BJ (cell line): ENCODE results near the gene KDM4C. TPM values are rescaled to one million over a fixed set of nuclear protein-coding genes. Genes with fewer than 3 reads are reported as not detected.

Source experiments
- CTCF ChIA-PET: fragments of 350-600 bp; formaldehyde crosslinking; extraction: SDS; loops from one replicate; lab custom pipeline; 2021; ENCODE audit warnings: antibody characterized with exemption, inconsistent platforms; lab: Yijun Ruan, JAX
- POLR2A ChIA-PET: fragments of 300-600 bp; sonication (Branson Sonifier 250); formaldehyde crosslinking; extraction: SDS; loops from one replicate; lab custom pipeline; 2021; ENCODE audit warnings: antibody characterized with exemption; lab: Charles Lee
- DNase-seq: peaks from one replicate; pipeline ENCODE4 v3.0.0-alpha.2; 2011; ENCODE audit warnings: low read depth
- H3K27me3 ChIP-seq: 2 replicates; pipeline ENCODE4 v1.6.0; 2011; ENCODE audit warnings: low read length; ENCODE audit not compliant: control insufficient read depth, insufficient read depth
- H3K36me3 ChIP-seq: 2 replicates; pipeline ENCODE4 v1.5.1; 2011; ENCODE audit warnings: low read length; ENCODE audit not compliant: control insufficient read depth, insufficient read depth
- H3K4me3 ChIP-seq: 2 replicates; pipeline ENCODE4 v1.5.1; 2011; ENCODE audit warnings: low read depth, mild to moderate bottlenecking, control low read depth, low read length
- polyA plus RNA-seq: library from polyadenylated mRNA; depleted of rRNA; stranded (reverse); fragments of >200 nt; gene quantifications from 2 replicates; pipeline ENCODE4 v1.2.3, GENCODE V29; 2011
- TF ChIP-seq, protein P1 (sequence below): IDR thresholded peaks from 2 replicates; pipeline ENCODE4 v1.5.1; 2011; ENCODE audit warnings: low read depth, mild to moderate bottlenecking, control low read depth, inconsistent platforms, low read length, moderate library complexity; ENCODE audit not compliant: insufficient read depth

The KDM4C gene
- polyA plus RNA-seq, 1 experiment = 11.3 TPM

DNA sequence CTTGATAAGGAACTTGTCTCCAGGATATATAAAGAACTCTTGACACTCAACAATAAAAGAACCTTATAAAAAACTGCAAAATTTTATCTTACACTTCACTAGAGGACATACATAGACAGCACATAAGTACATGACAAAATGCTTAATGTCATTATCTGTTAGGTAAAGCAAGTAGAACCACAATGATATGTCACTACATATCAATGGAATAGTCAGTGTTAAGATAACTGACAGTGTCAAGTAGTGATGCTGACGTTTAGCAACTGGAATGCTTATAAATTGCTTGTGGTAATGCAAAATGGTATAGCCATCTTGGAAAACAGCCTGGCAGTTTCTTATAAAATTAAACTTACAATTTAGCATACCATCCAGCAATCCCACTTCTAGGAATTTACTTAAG lies 314.1 kb downstream of the KDM4C start:
- H3K4me3 ChIP-seq = no peak overlapping the region
- DNase-seq = no peak
- ChIA-PET CTCF (no interaction called here), POLR2A (no interaction called here)
- H3K36me3 ChIP-seq = peaks cover 2% of the 10 kb centered on the region
- no peaks in the 10 kb centered on the region for H3K27me3 ChIP-seq
- TF ChIP-seq, protein P1, sequence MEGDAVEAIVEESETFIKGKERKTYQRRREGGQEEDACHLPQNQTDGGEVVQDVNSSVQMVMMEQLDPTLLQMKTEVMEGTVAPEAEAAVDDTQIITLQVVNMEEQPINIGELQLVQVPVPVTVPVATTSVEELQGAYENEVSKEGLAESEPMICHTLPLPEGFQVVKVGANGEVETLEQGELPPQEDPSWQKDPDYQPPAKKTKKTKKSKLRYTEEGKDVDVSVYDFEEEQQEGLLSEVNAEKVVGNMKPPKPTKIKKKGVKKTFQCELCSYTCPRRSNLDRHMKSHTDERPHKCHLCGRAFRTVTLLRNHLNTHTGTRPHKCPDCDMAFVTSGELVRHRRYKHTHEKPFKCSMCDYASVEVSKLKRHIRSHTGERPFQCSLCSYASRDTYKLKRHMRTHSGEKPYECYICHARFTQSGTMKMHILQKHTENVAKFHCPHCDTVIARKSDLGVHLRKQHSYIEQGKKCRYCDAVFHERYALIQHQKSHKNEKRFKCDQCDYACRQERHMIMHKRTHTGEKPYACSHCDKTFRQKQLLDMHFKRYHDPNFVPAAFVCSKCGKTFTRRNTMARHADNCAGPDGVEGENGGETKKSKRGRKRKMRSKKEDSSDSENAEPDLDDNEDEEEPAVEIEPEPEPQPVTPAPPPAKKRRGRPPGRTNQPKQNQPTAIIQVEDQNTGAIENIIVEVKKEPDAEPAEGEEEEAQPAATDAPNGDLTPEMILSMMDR = no peak

DNA sequence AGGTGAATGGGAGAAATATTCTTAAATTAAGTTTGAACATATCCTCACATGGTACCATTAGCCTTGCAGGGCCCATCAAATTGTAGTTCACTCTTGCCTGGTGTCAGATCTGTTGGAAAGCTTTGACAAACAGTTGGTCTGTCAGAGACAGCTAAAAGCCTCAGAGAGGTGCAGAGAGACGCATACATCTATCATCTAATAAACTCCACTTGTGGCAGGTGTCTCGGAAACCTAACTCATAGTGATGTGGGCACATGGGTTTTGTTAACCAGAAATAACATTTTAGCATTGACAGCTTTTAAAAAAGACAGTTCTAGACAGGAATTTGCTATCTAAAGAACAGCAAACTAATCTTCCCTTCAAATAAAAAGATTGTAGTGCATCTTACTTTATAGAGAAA lies 315.9 kb downstream of the KDM4C start:
- Histone ChIP-seq H3K36me3 (peaks cover 3% of the 10 kb centered on the region), H3K4me3 (no peak overlapping the region), H3K27me3 (no peaks in the 10 kb centered on the region)
- ChIA-PET POLR2A (no interaction called here), CTCF (interaction anchor here (0.6 to 1.8 kb wide), 6 partner anchors 11 to 525 kb away, joined by 3 to 6 read pairs (median 3); no protein-coding TSS in a partner anchor)
- TF ChIP-seq, protein P1 = no peak
- DNase-seq = no peak

DNA sequence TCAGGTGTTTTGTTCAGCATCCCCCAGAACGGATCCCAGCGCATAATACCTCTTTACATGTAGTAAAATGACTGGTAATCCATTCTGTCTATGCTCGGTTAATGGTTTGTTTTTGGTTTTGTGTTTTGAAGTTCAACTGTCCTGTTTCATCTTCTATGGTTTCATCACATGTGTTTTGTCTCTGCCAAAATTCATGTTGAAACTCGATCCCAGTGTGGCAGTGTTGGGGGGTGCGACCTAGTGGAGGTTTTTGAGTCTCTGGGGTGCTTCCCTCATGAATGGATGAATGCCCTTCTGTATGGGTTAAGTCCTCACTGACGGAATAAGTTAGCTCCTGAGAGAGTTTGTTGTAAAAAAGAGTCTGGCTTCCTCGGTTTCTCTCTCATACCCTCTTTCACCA lies 317.4 kb downstream of the KDM4C start:
- TF ChIP-seq, protein P1 = no peak
- CTCF ChIA-PET = interaction anchor here (0.6 to 1.8 kb wide), 2 partner anchors 14 to 22 kb away, joined by 5 to 6 read pairs; no protein-coding TSS in a partner anchor
- POLR2A ChIA-PET = no interaction called here

DNA sequence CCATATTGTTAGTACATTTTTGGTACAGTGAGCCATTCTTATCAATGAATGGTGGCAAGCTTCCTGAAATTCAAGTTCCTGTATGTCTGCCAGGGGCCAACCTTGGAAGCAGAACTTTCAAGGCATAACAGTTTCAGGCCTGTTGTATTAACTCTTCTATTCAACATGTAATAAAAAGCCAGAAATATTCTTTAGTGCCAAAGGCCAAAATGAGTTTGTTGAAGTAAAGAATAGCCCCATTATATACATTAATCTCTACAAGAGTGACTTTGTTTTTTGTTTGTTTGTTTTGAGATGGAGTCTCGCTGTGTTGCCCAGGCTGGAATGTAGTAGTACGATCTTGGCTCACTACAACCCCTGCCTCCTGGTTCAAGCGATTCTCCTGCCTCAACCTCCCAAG lies 321.3 kb downstream of the KDM4C start:
- Histone ChIP-seq H3K4me3 (no peak overlapping the region), H3K36me3 (peaks cover 3% of the 10 kb centered on the region; the same call in 1 of the 2 replicates), H3K27me3 (no peaks in the 10 kb centered on the region)
- ChIA-PET CTCF (no interaction called here), POLR2A (no interaction called here)
- TF ChIP-seq, protein P1 = no peak
- DNase-seq = no peak

More for the DNA sequence above, 317.4 kb downstream of the KDM4C start:
- DNase-seq = no peak
- H3K4me3 ChIP-seq = no peak overlapping the region
- peaks cover 3% of the 10 kb centered on the region for H3K36me3 ChIP-seq
- no peaks in the 10 kb centered on the region for H3K27me3 ChIP-seq

DNA sequence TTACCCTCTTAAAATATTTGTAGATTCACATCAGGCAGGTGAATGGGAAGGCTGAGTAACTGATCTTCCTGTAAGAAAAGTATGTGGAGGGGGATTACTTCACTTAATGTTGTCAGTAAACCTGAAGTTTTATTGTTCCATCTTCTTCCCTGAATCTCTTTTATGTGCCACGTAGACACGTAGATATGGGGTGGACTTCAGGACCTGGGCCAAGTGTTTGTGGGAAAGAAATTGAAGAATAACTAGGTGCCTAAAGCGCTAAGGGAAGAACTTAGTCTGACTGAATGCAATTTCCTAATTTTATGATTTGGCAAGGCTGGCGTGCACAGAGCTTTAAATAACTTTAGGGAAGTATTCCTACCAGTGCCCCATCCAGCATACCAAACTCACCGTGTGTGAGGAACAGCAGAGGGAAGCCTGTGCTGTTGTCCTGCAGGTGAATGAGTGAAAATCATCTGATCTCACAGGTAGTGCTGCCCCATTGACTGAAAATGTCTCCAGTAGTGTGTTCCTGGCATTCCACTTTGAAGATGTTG lies 323.4 kb downstream of the KDM4C start:
- CTCF ChIA-PET = no interaction called here
- Histone ChIP-seq H3K36me3 (peaks cover 3% of the 10 kb centered on the region; the same call in 1 of the 2 replicates), H3K4me3 (no peak overlapping the region), H3K27me3 (no peaks in the 10 kb centered on the region)
- TF ChIP-seq, protein P1 = no peak
- POLR2A ChIA-PET = no interaction called here
- DNase-seq = no peak
